ENCODE results near the gene UBXN1. TPM values are rescaled to one million over a fixed set of nuclear protein-coding genes. Genes with fewer than 3 reads are reported as not detected.

The UBXN1 gene
- total and polyA plus RNA-seq, 2 donors (not counting 1 experiment from before 2014, with no cell fraction given): 76.4 to 143 TPM

DNA sequence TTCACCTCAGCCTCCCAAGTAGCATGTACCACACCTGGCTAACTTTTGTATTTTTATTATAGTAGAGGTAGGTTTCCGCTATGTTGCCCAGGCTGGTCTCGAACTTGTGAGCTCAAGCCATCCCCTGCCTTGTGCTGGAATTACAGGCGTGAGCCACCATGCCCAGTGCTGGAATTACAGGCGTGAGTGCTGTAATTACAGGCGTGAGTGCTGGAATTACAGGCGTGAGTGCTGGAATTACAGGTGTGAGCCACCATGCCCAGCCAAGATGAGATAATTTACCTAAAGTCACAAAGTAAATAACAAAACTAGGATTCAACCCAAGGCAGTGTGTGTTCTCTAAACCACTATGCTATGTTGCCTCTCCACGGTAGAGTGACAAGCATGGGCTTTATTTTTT is 3.6 kb upstream of the UBXN1 start:
- Histone ChIP-seq H3K36me3 (ENCODE audit: control insufficient read depth, insufficient read depth, low read length) (peaks cover under 1% of the 10 kb centered on the region), H3K4me2 (ENCODE audit: extremely low read depth, insufficient read depth, low read length) (no peak overlapping the region), H4K20me1 (ENCODE audit: control insufficient read depth, extremely low read depth, insufficient read depth, low read length) (no peaks in the 10 kb centered on the region), H3K27ac (ENCODE audit: insufficient read depth, low read length) (no peak overlapping the region), H3K9ac (ENCODE audit: insufficient read depth, low read length) (no peak overlapping the region), H3K4me3 (replicated peaks in 1 of 4; ENCODE audit: control extremely low read depth in 1 of 4, insufficient read depth in 1 of 4, low read depth in 3 of 4, low read length in 4 of 4) (no peak overlapping the region), H3K9me3 (ENCODE audit: control insufficient read depth, insufficient read depth, low read depth, low read length) (no peaks in the 10 kb centered on the region), H3K79me2 (ENCODE audit: control insufficient read depth, insufficient read depth, low read length) (peaks cover 11% of the 10 kb centered on the region), H2AFZ (ENCODE audit: low read length) (no peak overlapping the region), H3K27me3 (ENCODE audit: control insufficient read depth, insufficient read depth, low read length) (no peaks in the 10 kb centered on the region), H3K4me1 (ENCODE audit: control insufficient read depth, extremely low read depth, insufficient read depth, low read length) (peaks cover 5% of the 10 kb centered on the region)
- TF ChIP-seq, protein P1, sequence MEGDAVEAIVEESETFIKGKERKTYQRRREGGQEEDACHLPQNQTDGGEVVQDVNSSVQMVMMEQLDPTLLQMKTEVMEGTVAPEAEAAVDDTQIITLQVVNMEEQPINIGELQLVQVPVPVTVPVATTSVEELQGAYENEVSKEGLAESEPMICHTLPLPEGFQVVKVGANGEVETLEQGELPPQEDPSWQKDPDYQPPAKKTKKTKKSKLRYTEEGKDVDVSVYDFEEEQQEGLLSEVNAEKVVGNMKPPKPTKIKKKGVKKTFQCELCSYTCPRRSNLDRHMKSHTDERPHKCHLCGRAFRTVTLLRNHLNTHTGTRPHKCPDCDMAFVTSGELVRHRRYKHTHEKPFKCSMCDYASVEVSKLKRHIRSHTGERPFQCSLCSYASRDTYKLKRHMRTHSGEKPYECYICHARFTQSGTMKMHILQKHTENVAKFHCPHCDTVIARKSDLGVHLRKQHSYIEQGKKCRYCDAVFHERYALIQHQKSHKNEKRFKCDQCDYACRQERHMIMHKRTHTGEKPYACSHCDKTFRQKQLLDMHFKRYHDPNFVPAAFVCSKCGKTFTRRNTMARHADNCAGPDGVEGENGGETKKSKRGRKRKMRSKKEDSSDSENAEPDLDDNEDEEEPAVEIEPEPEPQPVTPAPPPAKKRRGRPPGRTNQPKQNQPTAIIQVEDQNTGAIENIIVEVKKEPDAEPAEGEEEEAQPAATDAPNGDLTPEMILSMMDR (conservative IDR thresholded peaks at IDR 0.05 in 1 of 2, IDR thresholded peaks at IDR 0.05 in 1 of 2; ENCODE audit: low read depth in 1 of 2, low read length in 2 of 2): no peak
- TF ChIP-seq EZH2 (IDR thresholded peaks at IDR 0.05; ENCODE audit: low read length, missing control alignments): no peak
- no peak for DNase-seq (ENCODE audit: low read depth in 2 of 2)

DNA sequence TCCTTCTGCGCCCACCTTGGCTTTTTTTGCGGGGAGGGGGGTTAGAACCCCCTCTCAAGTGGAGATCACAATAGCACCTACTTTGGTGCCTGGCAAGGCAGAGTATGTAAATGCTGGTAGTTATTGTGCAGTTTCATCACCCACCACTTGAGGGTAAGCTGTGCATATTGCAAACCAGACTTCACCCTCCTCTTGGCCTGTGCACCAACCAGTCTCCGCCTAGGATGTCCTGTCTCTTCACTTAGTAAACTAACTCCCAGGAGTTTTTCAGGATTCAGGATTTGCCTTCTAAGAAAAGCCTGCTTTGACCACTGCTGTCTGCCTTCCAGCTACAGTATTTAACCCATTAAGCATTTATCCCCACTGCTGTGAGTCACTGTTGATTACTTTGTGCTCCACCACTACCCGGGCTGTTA is 2.0 kb upstream of the UBXN1 start:
- H4K20me1 ChIP-seq (ENCODE audit: control insufficient read depth, extremely low read depth, insufficient read depth, low read length): no peaks in the 10 kb centered on the region
- H3K27ac ChIP-seq (ENCODE audit: insufficient read depth, low read length): peak overlapping the region; percentile 48
- H3K4me3 ChIP-seq (replicated peaks in 1 of 4; ENCODE audit: control extremely low read depth in 1 of 4, insufficient read depth in 1 of 4, low read depth in 3 of 4, low read length in 4 of 4): no peak overlapping the region
- H3K9me3 ChIP-seq (ENCODE audit: control insufficient read depth, insufficient read depth, low read depth, low read length): no peaks in the 10 kb centered on the region
- no peaks in the 10 kb centered on the region for H3K27me3 ChIP-seq (ENCODE audit: control insufficient read depth, insufficient read depth, low read length)
- peaks cover 5% of the 10 kb centered on the region for H3K4me1 ChIP-seq (ENCODE audit: control insufficient read depth, extremely low read depth, insufficient read depth, low read length)
- peaks cover 7% of the 10 kb centered on the region for H3K36me3 ChIP-seq (ENCODE audit: control insufficient read depth, insufficient read depth, low read length)
- H3K4me2 ChIP-seq (ENCODE audit: extremely low read depth, insufficient read depth, low read length): no peak overlapping the region
- peaks cover 13% of the 10 kb centered on the region for H3K79me2 ChIP-seq (ENCODE audit: control insufficient read depth, insufficient read depth, low read length)
- TF ChIP-seq, protein P1 (conservative IDR thresholded peaks at IDR 0.05 in 1 of 2, IDR thresholded peaks at IDR 0.05 in 1 of 2; ENCODE audit: low read depth in 1 of 2, low read length in 2 of 2): peak; percentile 63 to 75
- no peak for TF ChIP-seq EZH2 (IDR thresholded peaks at IDR 0.05; ENCODE audit: low read length, missing control alignments)
- peak overlapping the region; percentile 38 for H2AFZ ChIP-seq (ENCODE audit: low read length)
- H3K9ac ChIP-seq (ENCODE audit: insufficient read depth, low read length): no peak overlapping the region
- peak; percentile 77 to 89 for DNase-seq (ENCODE audit: low read depth in 2 of 2)

DNA sequence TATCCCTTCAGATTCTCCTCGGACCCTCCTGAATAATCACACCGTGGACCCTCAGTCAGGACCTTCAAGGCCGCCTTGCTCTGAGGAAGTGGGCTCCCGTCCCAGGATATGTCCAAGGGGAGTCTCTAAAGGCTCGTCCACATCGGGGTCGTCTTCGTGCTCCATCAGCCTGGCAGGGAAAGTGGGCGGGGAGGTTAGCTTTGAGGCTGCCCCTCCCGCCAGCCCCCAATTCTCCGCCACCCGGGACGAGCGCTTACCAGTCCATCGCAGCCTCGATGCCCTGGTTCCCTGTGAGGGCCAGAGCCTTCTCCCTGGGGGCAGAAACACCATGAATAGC is 472 bp downstream of the UBXN1 start:
- peak overlapping the region; percentile 74 to 88 (median 82) for H3K4me3 ChIP-seq (replicated peaks in 1 of 4; ENCODE audit: control extremely low read depth in 1 of 4, insufficient read depth in 1 of 4, low read depth in 3 of 4, low read length in 4 of 4)
- no peak for TF ChIP-seq EZH2 (IDR thresholded peaks at IDR 0.05; ENCODE audit: low read length, missing control alignments)
- TF ChIP-seq, protein P1 (conservative IDR thresholded peaks at IDR 0.05 in 1 of 2, IDR thresholded peaks at IDR 0.05 in 1 of 2; ENCODE audit: low read depth in 1 of 2, low read length in 2 of 2): no peak
- no peaks in the 10 kb centered on the region for H3K9me3 ChIP-seq (ENCODE audit: control insufficient read depth, insufficient read depth, low read depth, low read length)

More for the DNA sequence above, 472 bp downstream of the UBXN1 start:
- Histone ChIP-seq H3K27ac (ENCODE audit: insufficient read depth, low read length) (peak overlapping the region; percentile 88), H3K79me2 (ENCODE audit: control insufficient read depth, insufficient read depth, low read length) (peaks cover 13% of the 10 kb centered on the region), H3K27me3 (ENCODE audit: control insufficient read depth, insufficient read depth, low read length) (no peaks in the 10 kb centered on the region), H3K4me2 (ENCODE audit: extremely low read depth, insufficient read depth, low read length) (peak overlapping the region; percentile 99), H3K4me1 (ENCODE audit: control insufficient read depth, extremely low read depth, insufficient read depth, low read length) (peaks cover 5% of the 10 kb centered on the region), H2AFZ (ENCODE audit: low read length) (no peak overlapping the region), H3K36me3 (ENCODE audit: control insufficient read depth, insufficient read depth, low read length) (peaks cover 7% of the 10 kb centered on the region), H3K9ac (ENCODE audit: insufficient read depth, low read length) (peak overlapping the region; percentile 90), H4K20me1 (ENCODE audit: control insufficient read depth, extremely low read depth, insufficient read depth, low read length) (no peaks in the 10 kb centered on the region)
- DNase-seq (ENCODE audit: low read depth in 2 of 2): no peak
